Endothelial cell of umbilical vein (primary cell): ENCODE data around the gene CD226. TPM values are rescaled to one million over a fixed set of nuclear protein-coding genes. Genes with fewer than 3 reads are reported as not detected.

Experiments used
- BruUV-seq: library from RNA; stranded (reverse); fragments of 400-500 nt; replicated peaks from 2 replicates; lab custom pipeline; 2021; lab: Mats Ljungman, UMichigan
- CTCF ChIA-PET: fragments of 300-600, 350-600 bp; sonication (Branson Sonifier 250); formaldehyde crosslinking; loops from one replicate; lab custom pipeline; 2021; ENCODE audit warnings: antibody characterized with exemption, inconsistent platforms; lab: Charles Lee
- POLR2A ChIA-PET: fragments of 300-600, 350-600 bp; sonication (Branson Sonifier 250); formaldehyde crosslinking; loops from one replicate; lab custom pipeline; 2021; ENCODE audit warnings: antibody characterized with exemption, inconsistent platforms; lab: Charles Lee
- DNase-seq: peaks from one replicate; pipeline ENCODE4 v3.0.0-alpha.2; 2011; ENCODE audit warnings: low read depth, low spot score
- FAIRE-seq: peaks from 2 replicates; lab custom pipeline; 2011; peaks lifted over from hg19 to GRCh38; lab: Jason Lieb, UNC
- H2AFZ ChIP-seq: 2 replicates; pipeline ENCODE4 v1.6.0; 2012; ENCODE audit warnings: low read depth, low read length, control low read depth, inconsistent platforms
- H3K27ac ChIP-seq: 2 replicates; pipeline ENCODE4 v1.5.1; 2011; ENCODE audit warnings: low read depth, mild to moderate bottlenecking, control low read depth, low read length, moderate library complexity; ENCODE audit not compliant: insufficient read depth
- H3K27me3 ChIP-seq, 2 experiments: 2 replicates each; pipeline versions ENCODE4 v1.6.0 to v1.6.1; 2011; ENCODE audit warnings: low read length in 2 of 2, mixed read lengths in 1 of 2; ENCODE audit not compliant: control insufficient read depth in 2 of 2, insufficient read depth in 2 of 2
- H3K36me3 ChIP-seq, 2 experiments: 2 replicates in 1 of 2; 3 replicates in 1 of 2; pipeline ENCODE4 v1.5.1; 2011; ENCODE audit warnings: low read length in 2 of 2, mild to moderate bottlenecking in 1 of 2, moderate library complexity in 1 of 2; ENCODE audit not compliant: control insufficient read depth in 2 of 2, insufficient read depth in 2 of 2; ENCODE audit errors: extremely low read depth in 1 of 2
- H3K4me1 ChIP-seq: 3 replicates; pipeline ENCODE4 v1.5.1; 2011; ENCODE audit warnings: mild to moderate bottlenecking, low read length; ENCODE audit not compliant: control insufficient read depth, insufficient read depth; ENCODE audit errors: extremely low read depth
- H3K4me2 ChIP-seq: 2 replicates; pipeline ENCODE4 v1.6.1; 2011; ENCODE audit warnings: low read length, control low read depth, mixed read lengths; ENCODE audit not compliant: insufficient read depth
- H3K4me3 ChIP-seq, 3 experiments: fragments of 200-600 bp in 1 of 3; sonication (generic), shearing (Covaris generic) in 1 of 3; replicated peaks in 1 of 3; 2 replicates each; pipeline ENCODE4 v1.5.1; 2011 to 2016; ENCODE audit warnings: control low read depth in 3 of 3, low read length in 3 of 3, mild to moderate bottlenecking in 2 of 3, inconsistent platforms in 1 of 3, low read depth in 1 of 3, moderate library complexity in 1 of 3; ENCODE audit not compliant: insufficient read depth in 1 of 3
- H3K79me2 ChIP-seq: 2 replicates; pipeline ENCODE4 v1.6.0; 2012; ENCODE audit warnings: low read length, inconsistent platforms; ENCODE audit not compliant: control insufficient read depth, insufficient read depth
- H3K9ac ChIP-seq: replicated peaks from 2 replicates; pipeline ENCODE3; 2011; ENCODE audit warnings: low read length, control low read depth; ENCODE audit not compliant: insufficient read depth; ENCODE audit errors: extremely low read depth
- H3K9me1 ChIP-seq: replicated peaks from 3 replicates; pipeline ENCODE4 v1.6.0; 2011; ENCODE audit warnings: mild to moderate bottlenecking, low read length; ENCODE audit not compliant: control insufficient read depth, insufficient read depth; ENCODE audit errors: extremely low read depth
- H3K9me3 ChIP-seq: replicated peaks from 2 replicates; pipeline ENCODE4 v1.5.1; 2012; ENCODE audit warnings: low read length, inconsistent platforms; ENCODE audit not compliant: control insufficient read depth, insufficient read depth
- H4K20me1 ChIP-seq: replicated peaks from 2 replicates; pipeline ENCODE3; 2011; ENCODE audit warnings: mild to moderate bottlenecking, low read length; ENCODE audit not compliant: control insufficient read depth, insufficient read depth; ENCODE audit errors: extremely low read depth
- CTCF ChIP-seq, 2 donors: IDR thresholded peaks; 1 replicate in 1 of 2; 2 replicates in 1 of 2; pipeline ENCODE4 v1.5.1; 2011; ENCODE audit warnings: low read length in 2 of 2, mild to moderate bottlenecking in 2 of 2, moderate library complexity in 2 of 2, control low read depth in 1 of 2, inconsistent platforms in 1 of 2, low read depth in 1 of 2; ENCODE audit not compliant: insufficient read depth in 1 of 2; ENCODE audit errors: extremely low read depth in 1 of 2
- EZH2 ChIP-seq: IDR thresholded peaks from 2 replicates; pipeline ENCODE4 v1.6.1; 2012; ENCODE audit warnings: borderline replicate concordance, low read depth, mild to moderate bottlenecking, moderate library complexity, low read length, inconsistent platforms; ENCODE audit not compliant: severe bottlenecking
- FOS ChIP-seq: IDR thresholded peaks from 2 replicates; pipeline ENCODE4 v1.6.1; 2011; ENCODE audit warnings: mild to moderate bottlenecking, low read length, moderate library complexity, borderline replicate concordance; ENCODE audit not compliant: insufficient read depth
- GATA2 ChIP-seq: IDR thresholded peaks from 2 replicates; pipeline ENCODE4 v1.7.0; 2011; ENCODE audit warnings: low read depth, mild to moderate bottlenecking, moderate library complexity, mixed read lengths, low read length; ENCODE audit not compliant: insufficient read length, insufficient read depth
- JUN ChIP-seq: IDR thresholded peaks from 2 replicates; pipeline ENCODE4 v1.6.1; 2011; ENCODE audit warnings: borderline replicate concordance, low read depth; ENCODE audit not compliant: insufficient read length, insufficient read depth
- MYC ChIP-seq: IDR thresholded peaks from one replicate; pipeline ENCODE4 v1.6.1; 2011; ENCODE audit warnings: mild to moderate bottlenecking, low read depth, low read length
- POLR2A ChIP-seq: IDR thresholded peaks from 2 replicates; pipeline ENCODE4 v1.6.1; 2012; ENCODE audit warnings: low read depth, mild to moderate bottlenecking, control low read depth, low read length
- POLR2AphosphoS5 ChIP-seq: IDR thresholded peaks from 2 replicates; pipeline ENCODE4 v1.6.1; 2012; ENCODE audit warnings: low read depth, mild to moderate bottlenecking, control low read depth, low read length, moderate library complexity; ENCODE audit not compliant: insufficient read depth
- dilution Hi-C: fragments of 300-500 bp; cut with MboI; formaldehyde crosslinking; loops from one replicate; pipeline ENCODE4 v1.15.0; 2019; ENCODE audit warnings: low sequenced_read_pairs; ENCODE audit not compliant: extremely low pct_ligation_motif_present
- intact Hi-C: fragments of 100-400 bp; cut with micrococcal nuclease; formaldehyde crosslinking; loops from one replicate; pipeline ENCODE4 v1.10.0; 2022
- polyA plus RNA-seq, 4 experiments: library from polyadenylated mRNA; depleted of rRNA in 3 of 4; stranded (reverse) in 3 of 4; unstranded in 1 of 4; fragments of >200 nt; gene quantifications; 2 replicates each; pipeline versions ENCODE4 v1.2.1 to v1.2.3, GENCODE V29; 2011 to 2012; ENCODE audit warnings: missing spikeins in 1 of 4
- total RNA-seq: library from RNA; stranded (reverse); gene quantifications from 2 replicates; pipeline ENCODE4 v1.2.3, GENCODE V29; 2021
- TF ChIP-seq, protein P1 (sequence below): IDR thresholded peaks from 2 replicates; pipeline ENCODE4 v1.6.1; 2011; ENCODE audit not compliant: insufficient read depth, insufficient read length

Gene CD226
- total and polyA plus RNA-seq, 2 donors (not counting 3 experiments of a cell fraction or from before 2014, with no cell fraction given), result 0.20 TPM; not detected in 1

- dilution Hi-C loops (no loop called here), intact Hi-C loops (no loop called here)
- Histone ChIP-seq H3K27me3 (no peaks in the 10 kb centered on the region), H3K79me2 (no peaks in the 10 kb centered on the region), H3K9me1 (no peaks in the 10 kb centered on the region), H3K9me3 (no peaks in the 10 kb centered on the region), H3K4me3 (no peak overlapping the region), H2AFZ (no peak overlapping the region), H3K27ac (no peak overlapping the region), H3K4me2 (no peak overlapping the region), H3K36me3 (no peaks in the 10 kb centered on the region), H3K4me1 (no peaks in the 10 kb centered on the region), H3K9ac (no peak overlapping the region), H4K20me1 (no peaks in the 10 kb centered on the region)
- FAIRE-seq (no peak), DNase-seq (no peak)
- BruUV-seq, result no TSS peak
- ChIA-PET POLR2A (no interaction called here), CTCF (no interaction called here)
- no peak for TF ChIP-seq EZH2
- TF ChIP-seq MYC, result no peak
- no peak for TF ChIP-seq GATA2
- no peak for TF ChIP-seq CTCF (IDR thresholded peaks at IDR 0.05; ENCODE audit: extremely low read depth in 1 of 2, insufficient read depth in 1 of 2, low read depth in 1 of 2, low read length in 2 of 2)
- no peak for TF ChIP-seq FOS
- TF ChIP-seq, protein P1, sequence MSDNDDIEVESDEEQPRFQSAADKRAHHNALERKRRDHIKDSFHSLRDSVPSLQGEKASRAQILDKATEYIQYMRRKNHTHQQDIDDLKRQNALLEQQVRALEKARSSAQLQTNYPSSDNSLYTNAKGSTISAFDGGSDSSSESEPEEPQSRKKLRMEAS, result no peak
- TF ChIP-seq POLR2A, result no peak
- no peak for TF ChIP-seq JUN
- TF ChIP-seq POLR2AphosphoS5, result no peak
These were observed 15.5 kb upstream of the CD226 start for GRCh38 chr18:69963196-69963595.
